A549 (cell line): ENCODE results near the gene CYP2R1. TPM values are rescaled to one million over a fixed set of nuclear protein-coding genes. Genes with fewer than 3 reads are reported as not detected.
"Not testable (repeated sequence)": the region's sequence is repeated elsewhere in the genome, so short reads cannot be mapped to it uniquely, and the experiment has no call there.

Experiments used
- ATAC-seq, 2 experiments: fragments of 200-7000 bp in 1 of 2; fragments of >200 bp in 1 of 2; cut with Nextera tagmentation in 1 of 2; cut with Tn5 transposase in 1 of 2; 3 replicates each; pipeline versions ENCODE4 v1.8.0 to v1.9.1; 2018 to 2020; ENCODE audit warnings: mild to moderate bottlenecking in 1 of 2, moderate library complexity in 1 of 2
- CTCF ChIA-PET: fragments of 300-600 bp; sonication (Branson Sonifier 250); formaldehyde crosslinking; extraction: SDS; loops from one replicate; lab custom pipeline; 2021; ENCODE audit warnings: antibody characterized with exemption, inconsistent platforms; lab: Yijun Ruan, JAX
- POLR2A ChIA-PET: fragments of 350-600 bp; formaldehyde crosslinking; extraction: SDS; loops from one replicate; lab custom pipeline; 2021; ENCODE audit warnings: antibody characterized with exemption, inconsistent platforms; lab: Yijun Ruan, JAX
- DNase-seq, 2 experiments: peaks; one replicate each; pipeline versions ENCODE4 v3.0.0 to v3.0.0-alpha.2; 2011 to 2016; ENCODE audit warnings: low read depth in 1 of 2, low spot score in 1 of 2
- FAIRE-seq: peaks from 2 replicates; lab custom pipeline; 2011; peaks lifted over from hg19 to GRCh38; lab: Jason Lieb, UNC
- H3K27ac ChIP-seq, 2 experiments: fragments of >200 bp; sonication (Bioruptor Twin); formaldehyde crosslinking; 3 replicates each; pipeline ENCODE4 v1.5.1; 2016 to 2017
- H3K4me1 ChIP-seq: fragments of >200 bp; sonication (Bioruptor Twin); formaldehyde crosslinking; 3 replicates; pipeline ENCODE4 v1.6.1; 2016
- H3K4me2 ChIP-seq: fragments of >200 bp; sonication (Bioruptor Twin); formaldehyde crosslinking; 3 replicates; pipeline ENCODE4 v1.6.1; 2016
- H3K4me3 ChIP-seq: fragments of >200 bp; sonication (Bioruptor Twin); formaldehyde crosslinking; 3 replicates; pipeline ENCODE4 v1.5.1; 2016
- H3K9me3 ChIP-seq: fragments of >200 bp; sonication (Bioruptor Twin); formaldehyde crosslinking; 3 replicates; pipeline ENCODE4 v1.6.1; 2016
- CBX2 ChIP-seq: fragments of 200-600 bp; sonication (generic); IDR thresholded peaks from 2 replicates; pipeline ENCODE4 v1.6.1; 2016; ENCODE audit warnings: low read depth, mild to moderate bottlenecking, borderline replicate concordance
- CEBPB ChIP-seq, 2 experiments: fragments of >200 bp in 1 of 2; sonication (Bioruptor Twin) in 1 of 2; formaldehyde crosslinking in 1 of 2; IDR thresholded peaks; 2 replicates each; pipeline ENCODE4 v1.6.1; 2012 to 2016
- ESRRA ChIP-seq: fragments of 150-350 bp; IDR thresholded peaks from 2 replicates; pipeline ENCODE4 v1.6.1; 2014; ENCODE audit warnings: mild to moderate bottlenecking, low read length, borderline replicate concordance
- FOSB ChIP-seq: fragments of 250-450 bp; sonication (Bioruptor Pico); IDR thresholded peaks from 2 replicates; pipeline ENCODE4 v1.5.0; 2020; ENCODE audit warnings: mild to moderate bottlenecking, moderate library complexity
- GATA3 ChIP-seq: IDR thresholded peaks from 2 replicates; pipeline ENCODE4 v1.6.1; 2012; ENCODE audit warnings: borderline replicate concordance
- HOXB5 ChIP-seq: fragments of 250-450 bp; sonication (Bioruptor Pico); IDR thresholded peaks from 2 replicates; pipeline ENCODE4 v1.5.0; 2020; ENCODE audit warnings: mild to moderate bottlenecking, moderate library complexity
- KDM1A ChIP-seq: fragments of 200-600 bp; sonication (generic); IDR thresholded peaks from 2 replicates; pipeline ENCODE4 v1.6.1; 2016; ENCODE audit warnings: low read depth, mild to moderate bottlenecking
- MAFK ChIP-seq: fragments of 450-650 bp; IDR thresholded peaks from 2 replicates; pipeline ENCODE4 v1.6.1; 2014; ENCODE audit not compliant: partially characterized antibody
- MAZ ChIP-seq: fragments of 150-350 bp; IDR thresholded peaks from 2 replicates; pipeline ENCODE4 v1.6.1; 2014; ENCODE audit warnings: antibody characterized with exemption, low read depth, low read length, borderline replicate concordance
- PHF8 ChIP-seq: fragments of 200-600 bp; sonication (generic); IDR thresholded peaks from 2 replicates; pipeline ENCODE4 v1.6.1; 2016; ENCODE audit warnings: low read depth, mild to moderate bottlenecking, antibody characterized with exemption, moderate library complexity, borderline replicate concordance
- ZC3H11A ChIP-seq: fragments of 450-650 bp; IDR thresholded peaks from 2 replicates; pipeline ENCODE4 v1.6.1; 2014; ENCODE audit warnings: antibody characterized with exemption, mild to moderate bottlenecking
- WGBS: methylation state at CpG from one replicate; pipeline ENCODE4 v1.1.6; 2017; ENCODE audit errors: missing lambda C conversion rate; 5-methylcytosine and 5-hydroxymethylcytosine counted together
- polyA plus RNA-seq, 4 experiments: library from polyadenylated mRNA; depleted of rRNA in 3 of 4; stranded (reverse); fragments of >200 nt; fragmentation: RNase III in 1 of 4; extraction: RNeasy Plus Mini Kit Qiagen cat#74134 plus additional on column Dnase treatment in 1 of 4; gene quantifications; 2 replicates in 3 of 4; 3 replicates in 1 of 4; pipeline ENCODE4 v1.2.3, GENCODE V29; 2011 to 2017
- TF ChIP-seq, protein P1 (sequence below): IDR thresholded peaks from 2 replicates; pipeline ENCODE4 v1.6.1; 2012
- TF ChIP-seq, protein P2 (sequence below): IDR thresholded peaks from 2 replicates; pipeline ENCODE4 v1.6.1; 2012
- TF ChIP-seq, protein P3 (sequence below): fragments of >200 bp; sonication (Bioruptor Twin); formaldehyde crosslinking; IDR thresholded peaks from 3 replicates; pipeline ENCODE4 v1.6.1; 2016

Gene CYP2R1
- polyA plus RNA-seq, 2 of the 4 experiments (the other 2 are of a cell fraction): 16.4 to 37.9 TPM

DNA sequence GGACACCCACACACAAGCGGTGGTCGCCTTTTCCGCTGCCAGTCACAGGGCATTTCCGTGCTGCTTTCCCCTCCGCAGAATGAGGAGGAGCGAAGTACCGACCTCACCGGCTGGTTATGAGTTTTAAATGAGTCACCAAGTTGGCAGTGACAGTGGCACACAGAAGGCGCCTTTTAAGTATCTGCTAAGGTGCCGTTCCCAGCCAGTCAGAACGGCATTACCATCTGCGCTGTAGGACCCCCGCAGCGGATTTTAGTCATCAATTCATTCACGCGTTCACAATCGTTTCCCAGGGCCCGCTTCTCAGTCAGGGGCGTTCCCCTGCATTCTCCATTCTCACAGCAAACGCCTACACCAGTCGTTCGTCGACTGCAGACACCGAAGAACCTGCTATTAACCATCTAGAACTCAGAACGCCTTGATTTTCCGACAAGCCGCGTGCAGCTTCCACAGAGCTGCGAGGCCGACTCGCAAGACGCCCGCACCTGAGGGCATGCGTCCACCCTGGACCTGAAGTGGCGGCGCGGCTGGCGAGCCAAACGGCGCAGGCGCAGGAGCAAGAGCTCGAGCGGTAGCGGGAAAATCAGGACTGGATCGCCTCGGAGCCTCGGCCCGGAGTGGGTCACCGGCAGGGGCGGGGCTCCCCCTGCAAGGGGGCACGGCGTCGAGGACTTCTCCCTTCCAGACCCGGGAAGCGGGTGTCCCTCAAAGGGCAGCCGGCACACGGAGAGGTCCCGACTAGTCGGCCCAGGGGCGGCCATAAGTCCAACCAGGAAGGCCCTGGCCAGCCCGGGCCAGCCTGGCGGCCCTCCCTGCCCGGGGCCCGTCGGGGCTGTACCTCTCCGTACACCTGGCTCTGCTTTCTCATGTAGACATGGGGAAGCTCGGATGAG, 642 bp downstream of the CYP2R1 start (continued):
- TF ChIP-seq CEBPB (IDR thresholded peaks at IDR 0.05) (no peak), MAZ (0 out of 2 replicates have a peak, but pooled peaks have one; percentile 67), PHF8 (peak; percentile 70; the same call in 1 of the 2 replicates), ESRRA (no peak), ZC3H11A (no peak), HOXB5 (peak; percentile 39; the same call in 1 of the 2 replicates)
- TF ChIP-seq, protein P1, sequence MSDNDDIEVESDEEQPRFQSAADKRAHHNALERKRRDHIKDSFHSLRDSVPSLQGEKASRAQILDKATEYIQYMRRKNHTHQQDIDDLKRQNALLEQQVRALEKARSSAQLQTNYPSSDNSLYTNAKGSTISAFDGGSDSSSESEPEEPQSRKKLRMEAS: peak; percentile 99

DNA sequence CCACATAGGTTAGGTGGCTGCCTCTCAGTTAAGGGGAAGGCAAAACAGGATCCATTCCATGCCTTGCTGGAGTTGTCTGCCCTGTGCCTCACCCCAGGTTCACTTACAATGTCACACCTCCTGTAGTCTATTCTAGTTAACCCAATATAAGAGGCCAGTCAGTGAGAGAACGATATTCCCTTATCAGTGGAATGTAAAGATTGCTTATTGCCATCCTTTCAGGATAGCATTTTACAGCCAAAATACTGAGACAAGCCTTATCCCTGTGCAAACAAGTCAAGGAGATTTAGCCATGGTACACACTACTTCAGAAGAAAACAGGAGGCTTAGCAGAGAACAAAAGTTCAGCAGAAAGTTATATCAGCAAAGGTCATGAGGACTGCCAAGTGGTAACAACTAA, 5.5 kb downstream of the CYP2R1 start:
- no peak for TF ChIP-seq KDM1A
- TF ChIP-seq, protein P2, sequence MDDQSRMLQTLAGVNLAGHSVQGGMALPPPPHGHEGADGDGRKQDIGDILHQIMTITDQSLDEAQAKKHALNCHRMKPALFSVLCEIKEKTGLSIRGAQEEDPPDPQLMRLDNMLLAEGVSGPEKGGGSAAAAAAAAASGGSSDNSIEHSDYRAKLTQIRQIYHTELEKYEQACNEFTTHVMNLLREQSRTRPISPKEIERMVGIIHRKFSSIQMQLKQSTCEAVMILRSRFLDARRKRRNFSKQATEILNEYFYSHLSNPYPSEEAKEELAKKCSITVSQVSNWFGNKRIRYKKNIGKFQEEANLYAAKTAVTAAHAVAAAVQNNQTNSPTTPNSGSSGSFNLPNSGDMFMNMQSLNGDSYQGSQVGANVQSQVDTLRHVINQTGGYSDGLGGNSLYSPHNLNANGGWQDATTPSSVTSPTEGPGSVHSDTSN: no peak
- no peak for TF ChIP-seq FOSB (CRISPR knock-in tag)
- TF ChIP-seq CBX2: no peak
- TF ChIP-seq, protein P3, sequence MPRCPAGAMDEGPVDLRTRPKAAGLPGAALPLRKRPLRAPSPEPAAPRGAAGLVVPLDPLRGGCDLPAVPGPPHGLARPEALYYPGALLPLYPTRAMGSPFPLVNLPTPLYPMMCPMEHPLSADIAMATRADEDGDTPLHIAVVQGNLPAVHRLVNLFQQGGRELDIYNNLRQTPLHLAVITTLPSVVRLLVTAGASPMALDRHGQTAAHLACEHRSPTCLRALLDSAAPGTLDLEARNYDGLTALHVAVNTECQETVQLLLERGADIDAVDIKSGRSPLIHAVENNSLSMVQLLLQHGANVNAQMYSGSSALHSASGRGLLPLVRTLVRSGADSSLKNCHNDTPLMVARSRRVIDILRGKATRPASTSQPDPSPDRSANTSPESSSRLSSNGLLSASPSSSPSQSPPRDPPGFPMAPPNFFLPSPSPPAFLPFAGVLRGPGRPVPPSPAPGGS: no peak

DNA sequence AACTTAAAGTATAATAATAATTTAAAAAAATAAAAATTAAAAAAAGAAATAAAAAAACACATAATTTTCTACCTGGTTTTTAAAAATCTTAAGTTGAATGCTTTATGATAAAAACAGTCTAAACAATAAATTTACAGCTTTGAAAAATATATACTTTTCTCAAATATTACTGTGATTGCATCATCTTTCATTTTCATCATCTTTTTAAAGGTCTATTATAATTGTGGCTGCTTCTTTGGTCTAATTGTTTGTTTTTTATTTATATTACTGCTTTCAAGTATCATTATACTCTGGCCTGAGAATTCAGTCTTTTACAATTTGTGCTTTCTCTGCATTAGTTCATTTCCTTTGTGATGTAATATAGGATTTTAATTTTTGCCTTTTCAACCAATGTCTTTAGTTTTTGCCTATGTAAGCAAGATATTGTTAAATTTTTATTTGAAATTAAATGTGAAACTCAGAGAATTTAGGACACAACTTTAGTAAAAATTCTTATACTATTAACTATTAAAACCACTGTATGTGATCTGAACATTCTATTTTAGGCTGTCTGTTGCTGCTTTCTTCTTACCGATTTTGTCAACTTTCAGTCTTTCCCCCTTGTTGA, 7.3 kb downstream of the CYP2R1 start:
- no peak for ATAC-seq
- ChIA-PET CTCF (interaction anchor here (1.1 kb wide), 1 partner anchor 190 kb away, joined by 3 read pairs; no protein-coding TSS in a partner anchor), POLR2A (no interaction called here)
- FAIRE-seq: no peak
- H3K4me2 ChIP-seq: no peak overlapping the region
- H3K27ac ChIP-seq: no peak overlapping the region
- 0 out of 3 replicates have a peak, but pooled peaks cover 2% of the 10 kb centered on the region for H3K4me1 ChIP-seq
- no peaks in the 10 kb centered on the region for H3K9me3 ChIP-seq
- no peak overlapping the region for H3K4me3 ChIP-seq
- WGBS: 93% methylated on average over 1 of the region's 1 CpG
- TF ChIP-seq GATA3: no peak
- peak; percentile 50 for TF ChIP-seq MAFK
- no peak for DNase-seq

More for the DNA sequence above, 5.5 kb downstream of the CYP2R1 start:
- H3K9me3 ChIP-seq: no peaks in the 10 kb centered on the region
- H3K4me2 ChIP-seq: no peak overlapping the region
- DNase-seq (no peak), FAIRE-seq (no peak), ATAC-seq (no peak)
- no peak overlapping the region for H3K27ac ChIP-seq
- H3K4me1 ChIP-seq: 0 out of 3 replicates have a peak, but pooled peaks cover 8% of the 10 kb centered on the region
- ChIA-PET POLR2A (no interaction called here), CTCF (no interaction called here)
- H3K4me3 ChIP-seq: no peak overlapping the region
- 35% methylated on average over 1 of the region's 1 CpG for WGBS

DNA sequence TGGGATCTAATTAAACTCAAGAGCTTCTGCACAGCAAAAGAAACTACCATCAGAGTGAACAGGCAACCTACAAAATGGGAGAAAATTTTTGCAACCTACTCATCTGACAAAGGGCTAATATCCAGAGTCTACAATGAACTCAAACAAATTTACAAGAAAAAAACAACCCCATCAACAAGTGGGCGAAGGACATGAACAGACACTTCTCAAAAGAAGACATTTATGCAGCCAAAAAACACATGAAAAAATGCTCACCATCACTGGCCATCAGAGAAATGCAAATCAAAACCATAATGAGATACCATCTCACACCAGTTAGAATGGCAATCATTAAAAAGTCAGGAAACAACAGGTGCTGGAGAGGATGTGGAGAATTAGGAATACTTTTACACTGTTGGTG, 8.3 kb downstream of the CYP2R1 start:
- POLR2A ChIA-PET, FAIRE-seq, H3K9me3 ChIP-seq, DNase-seq, H3K4me3 ChIP-seq, H3K4me2 ChIP-seq, H3K4me1 ChIP-seq, CTCF ChIA-PET, H3K27ac ChIP-seq, ATAC-seq: not testable (repeated sequence)
- 83% methylated on average over 1 of the region's 1 CpG for WGBS
